Vagina (tissue), 2 donors: ENCODE results near the gene MYBPH. TPM values are rescaled to one million over a fixed set of nuclear protein-coding genes. Genes with fewer than 3 reads are reported as not detected.

ENCODE experiments used
- DNase-seq, 2 donors: peaks; one replicate each; pipeline ENCODE4 v3.0.0-alpha.2; 2017; ENCODE audit errors: extremely low spot score in 2 of 2
- H3K27ac ChIP-seq: fragments of 200-600 bp; sonication (generic); one replicate; pipeline ENCODE4 v1.5.1; 2019
- H3K27me3 ChIP-seq: fragments of 200-600 bp; sonication (generic); one replicate; pipeline ENCODE4 v1.5.1; 2019
- H3K36me3 ChIP-seq, 2 donors: fragments of 200-600 bp; sonication (generic); one replicate each; pipeline ENCODE4 v1.5.1; 2017 to 2019
- H3K4me1 ChIP-seq: fragments of 200-600 bp; sonication (generic); one replicate; pipeline ENCODE4 v1.5.1; 2019
- H3K4me3 ChIP-seq, 2 donors: fragments of 200-600 bp; sonication (generic); 1 replicate in 1 of 2; 2 replicates in 1 of 2; pipeline ENCODE4 v1.5.1; 2016 to 2019
- H3K9me3 ChIP-seq: fragments of 200-600 bp; sonication (generic); one replicate; pipeline ENCODE4 v1.5.1; 2019
- CTCF ChIP-seq, 3 experiments: fragments of 450-650 bp in 2 of 3; fragments of 200-600 bp in 1 of 3; sonication (generic) in 1 of 3; IDR thresholded peaks; one replicate each; pipeline ENCODE4 v1.5.1; 2017 to 2019; ENCODE audit warnings: antibody characterized with exemption in 3 of 3, mild to moderate bottlenecking in 2 of 3, moderate library complexity in 2 of 3
- POLR2A ChIP-seq, 2 donors: fragments of 450-650 bp; IDR thresholded peaks; one replicate each; pipeline ENCODE4 v1.6.1; 2017; ENCODE audit warnings: antibody characterized with exemption in 2 of 2, mild to moderate bottlenecking in 2 of 2, moderate library complexity in 2 of 2
- POLR2AphosphoS5 ChIP-seq, 2 donors: sonication (generic); formaldehyde crosslinking; IDR thresholded peaks; one replicate each; pipeline ENCODE4 v1.9.0; 2017; ENCODE audit warnings: antibody characterized with exemption in 2 of 2, mild to moderate bottlenecking in 2 of 2, low read depth in 1 of 2; ENCODE audit not compliant: insufficient read depth in 1 of 2
- intact Hi-C: fragments of 100-400 bp; cut with DNase I; formaldehyde crosslinking; loops from one replicate; pipeline ENCODE4 v1.15.1; 2023
- total RNA-seq: library from RNA; depleted of rRNA; stranded (reverse); fragments of >200 nt; gene quantifications from one replicate; pipeline ENCODE4 v1.2.3, GENCODE V29; 2016

Gene MYBPH
- total RNA-seq, 1 donor from 2014 or later, result not detected

- DNase-seq, result no peak
- TF ChIP-seq POLR2A (IDR thresholded peaks at IDR 0.05) (no peak), POLR2AphosphoS5 (IDR thresholded peaks at IDR 0.05; ENCODE audit: insufficient read depth in 1 of 2, low read depth in 1 of 2) (no peak), CTCF (IDR thresholded peaks at IDR 0.05) (no peak)
- no peaks in the 10 kb centered on the region for H3K36me3 ChIP-seq
- H3K9me3 ChIP-seq, result no peaks in the 10 kb centered on the region
- no peak overlapping the region for H3K4me3 ChIP-seq
- intact Hi-C loops, result no loop called here
- no peak overlapping the region for H3K27ac ChIP-seq
- no peaks in the 10 kb centered on the region for H3K27me3 ChIP-seq
- no peaks in the 10 kb centered on the region for H3K4me1 ChIP-seq
These were observed 17.2 kb downstream of the MYBPH start for GRCh38 chr1:203158423-203158822.

DNA sequence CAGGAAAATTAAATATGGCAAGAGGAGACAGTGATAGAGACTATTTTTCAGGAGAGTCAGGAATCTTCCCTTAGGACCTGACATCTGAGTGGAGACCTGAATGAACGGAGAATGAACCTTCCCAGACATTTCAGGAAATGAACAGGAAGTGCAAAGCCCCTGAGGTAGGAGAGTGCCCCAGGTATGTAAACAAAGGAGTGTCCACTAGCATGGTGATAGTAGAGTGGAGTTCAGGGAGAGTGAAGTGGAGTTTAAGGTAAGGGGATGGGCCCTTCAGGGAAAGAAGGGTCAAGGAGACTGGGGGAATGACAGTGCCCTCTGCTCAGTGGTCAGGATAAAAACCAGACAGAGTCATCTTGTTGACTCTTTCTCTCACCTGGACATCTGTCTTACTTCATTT is 19.3 kb downstream of the MYBPH start:
- Histone ChIP-seq H3K9me3 (no peaks in the 10 kb centered on the region), H3K27me3 (no peaks in the 10 kb centered on the region), H3K27ac (no peak overlapping the region), H3K36me3 (no peaks in the 10 kb centered on the region), H3K4me3 (no peak overlapping the region), H3K4me1 (no peaks in the 10 kb centered on the region)
- intact Hi-C loops, result no loop called here
- TF ChIP-seq CTCF (IDR thresholded peaks at IDR 0.05), result no peak
- TF ChIP-seq POLR2A (IDR thresholded peaks at IDR 0.05), result no peak
- no peak for TF ChIP-seq POLR2AphosphoS5 (IDR thresholded peaks at IDR 0.05; ENCODE audit: insufficient read depth in 1 of 2, low read depth in 1 of 2)
- DNase-seq, result no peak

GRCh38 chr1:203153989-203154821 is 21.4 kb downstream of the MYBPH start:
- H3K4me1 ChIP-seq, result no peaks in the 10 kb centered on the region
- DNase-seq, result no peak
- intact Hi-C loops, result no loop called here
- no peaks in the 10 kb centered on the region for H3K36me3 ChIP-seq
- H3K27ac ChIP-seq, result no peak overlapping the region
- no peaks in the 10 kb centered on the region for H3K9me3 ChIP-seq
- H3K4me3 ChIP-seq, result no peak overlapping the region
- H3K27me3 ChIP-seq, result no peaks in the 10 kb centered on the region
- TF ChIP-seq POLR2AphosphoS5 (IDR thresholded peaks at IDR 0.05; ENCODE audit: insufficient read depth in 1 of 2, low read depth in 1 of 2) (no peak), CTCF (IDR thresholded peaks at IDR 0.05) (no peak), POLR2A (IDR thresholded peaks at IDR 0.05) (no peak)

DNA sequence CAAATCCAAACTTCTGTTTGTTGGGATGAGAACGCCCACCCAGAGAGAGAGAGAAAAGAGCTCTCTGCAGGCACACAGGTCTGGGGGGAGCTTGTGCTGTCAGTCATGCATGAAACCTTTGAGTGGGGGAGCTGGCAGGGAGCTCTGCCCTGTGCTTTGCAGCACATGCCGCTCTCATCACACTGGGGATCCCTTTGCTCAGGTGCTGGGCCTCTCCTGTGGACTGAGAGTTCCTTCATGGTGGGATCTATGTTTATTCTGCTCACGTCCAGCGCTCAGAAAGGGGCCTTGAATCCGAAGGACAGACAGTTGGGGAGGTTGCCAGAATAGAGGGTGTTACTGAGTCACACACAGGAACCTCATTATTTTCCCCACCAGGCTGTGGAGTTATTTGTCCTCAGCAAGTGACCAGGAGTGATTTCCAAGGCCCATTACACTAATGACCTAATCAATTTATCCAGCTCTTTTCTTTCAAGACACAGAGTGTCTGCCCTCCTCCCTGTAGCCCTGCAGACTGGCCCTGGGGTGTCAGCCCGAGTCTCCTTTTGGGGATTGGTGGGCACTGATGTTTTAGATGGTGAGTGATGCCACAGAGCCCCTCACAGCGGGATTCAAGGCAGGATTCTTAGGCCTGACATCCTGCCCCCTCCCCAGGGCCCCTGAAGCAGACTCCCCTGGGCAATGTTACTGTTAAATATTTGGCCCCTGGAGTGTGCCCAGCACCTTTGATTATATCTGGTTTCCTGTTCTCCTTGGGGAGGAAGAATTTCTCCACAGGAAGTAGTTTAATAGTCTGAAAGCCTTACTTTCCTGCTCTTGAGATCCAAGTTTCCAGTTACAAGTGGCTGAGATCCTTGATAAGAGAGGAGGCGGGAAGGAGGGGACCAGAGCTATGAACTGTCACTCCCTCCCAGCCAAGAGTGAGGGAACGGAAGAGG is 22.3 kb downstream of the MYBPH start:
- H3K9me3 ChIP-seq, result no peaks in the 10 kb centered on the region
- intact Hi-C loops, result no loop called here

More for the DNA sequence above, 22.3 kb downstream of the MYBPH start:
- H3K4me1 ChIP-seq, result no peaks in the 10 kb centered on the region
- DNase-seq, result no peak
- H3K4me3 ChIP-seq, result no peak overlapping the region
- H3K27ac ChIP-seq, result no peak overlapping the region
- TF ChIP-seq POLR2A (IDR thresholded peaks at IDR 0.05) (no peak), POLR2AphosphoS5 (IDR thresholded peaks at IDR 0.05; ENCODE audit: insufficient read depth in 1 of 2, low read depth in 1 of 2) (no peak), CTCF (IDR thresholded peaks at IDR 0.05) (no peak)
- H3K36me3 ChIP-seq, result no peaks in the 10 kb centered on the region
- no peaks in the 10 kb centered on the region for H3K27me3 ChIP-seq
